OCI-LY1 (cell line): ENCODE results near the gene SMAD4.

Source experiments
- CTCF ChIP-seq: fragments of 200-600 bp; sonication (generic), shearing (Covaris generic); IDR thresholded peaks from 2 replicates; pipeline ENCODE4 v1.5.1; 2017; ENCODE audit warnings: mild to moderate bottlenecking, antibody characterized with exemption, low read length, moderate library complexity, mixed read lengths
- EZH2 ChIP-seq: fragments of 200-600 bp; sonication (generic), shearing (Covaris generic); IDR thresholded peaks from 2 replicates; pipeline ENCODE4 v1.8.0; 2017; ENCODE audit warnings: borderline replicate concordance, mixed run types, mild to moderate bottlenecking, antibody characterized with exemption, low read length, moderate library complexity, mixed read lengths

- TF ChIP-seq CTCF (no peak), EZH2 (no peak)
Measured at GRCh38 chr18:51078026-51078425, 48.0 kb downstream of the SMAD4 start.
